HepG2 (cell line): ENCODE measurements around the gene PRR15L. TPM values are rescaled to one million over a fixed set of nuclear protein-coding genes. Genes with fewer than 3 reads are reported as not detected.
A peak's percentile ranks its signal among the peaks of the same experiment; 100 is the strongest.

ENCODE experiments used
- ATAD3A ChIP-seq: sonication (generic); formaldehyde crosslinking; IDR thresholded peaks from 2 replicates; pipeline ENCODE4 v1.4.0; 2020; ENCODE audit warnings: missing genetic modification reagents
- CAMTA2 ChIP-seq: sonication (generic); formaldehyde crosslinking; IDR thresholded peaks from 2 replicates; pipeline ENCODE4 v1.4.0; 2020; ENCODE audit warnings: mild to moderate bottlenecking, missing genetic modification reagents, borderline replicate concordance
- CCAR2 ChIP-seq: fragments of 200-400 bp; formaldehyde crosslinking; optimal IDR thresholded peaks from 2 replicates; pipeline ENCODE3; 2018; ENCODE audit warnings: low read depth, mild to moderate bottlenecking, low read length, moderate library complexity
- CCDC6 ChIP-seq: sonication (generic); formaldehyde crosslinking; IDR thresholded peaks from 2 replicates; pipeline ENCODE4 v1.8.1; 2022; ENCODE audit warnings: mild to moderate bottlenecking, missing genetic modification reagents, moderate library complexity
- GATAD2A ChIP-seq: IDR thresholded peaks from 2 replicates; pipeline ENCODE4 v1.6.1; 2016
- GLI4 ChIP-seq: sonication (generic); formaldehyde crosslinking; IDR thresholded peaks from 2 replicates; pipeline ENCODE4 v1.5.1; 2020; ENCODE audit warnings: missing genetic modification reagents, mild to moderate bottlenecking, moderate library complexity, borderline replicate concordance
- GZF1 ChIP-seq: sonication (generic); formaldehyde crosslinking; IDR thresholded peaks from 2 replicates; pipeline ENCODE4 v1.5.1; 2020; ENCODE audit warnings: mild to moderate bottlenecking, missing genetic modification reagents
- HIC2 ChIP-seq: sonication (generic); formaldehyde crosslinking; IDR thresholded peaks from 2 replicates; pipeline ENCODE4 v1.9.0; 2022; ENCODE audit warnings: low read depth, missing genetic modification reagents
- HOXA9 ChIP-seq: sonication (generic); formaldehyde crosslinking; IDR thresholded peaks from 2 replicates; pipeline ENCODE4 v1.8.1; 2022; ENCODE audit warnings: missing genetic modification reagents, mild to moderate bottlenecking, moderate library complexity, borderline replicate concordance
- MLLT10 ChIP-seq: sonication (generic); formaldehyde crosslinking; IDR thresholded peaks from 2 replicates; pipeline ENCODE4 v1.4.0; 2020; ENCODE audit warnings: missing genetic modification reagents
- MYC ChIP-seq: sonication (generic); formaldehyde crosslinking; IDR thresholded peaks from 2 replicates; pipeline ENCODE4 v1.9.0; 2021; ENCODE audit warnings: missing genetic modification reagents, borderline replicate concordance
- PAF1 ChIP-seq: IDR thresholded peaks from 2 replicates; pipeline ENCODE4 v1.6.1; 2016; ENCODE audit warnings: missing genetic modification reagents, missing compliant biosample characterization
- PPARG ChIP-seq: conservative IDR thresholded peaks from 2 replicates; pipeline ENCODE4 v1.6.1; 2016; ENCODE audit warnings: missing biosample characterization, missing genetic modification reagents
- SKIL ChIP-seq: sonication (generic); formaldehyde crosslinking; IDR thresholded peaks from 2 replicates; pipeline ENCODE4 v1.8.0; 2022; ENCODE audit warnings: missing genetic modification reagents, mild to moderate bottlenecking, moderate library complexity, borderline replicate concordance
- STAT5B ChIP-seq: sonication (generic); formaldehyde crosslinking; IDR thresholded peaks from 2 replicates; pipeline ENCODE4 v1.4.0; 2020; ENCODE audit warnings: missing genetic modification reagents
- USF2 ChIP-seq, 2 experiments: sonication (generic) in 1 of 2; formaldehyde crosslinking in 1 of 2; IDR thresholded peaks; 2 replicates each; pipeline versions ENCODE4 v1.5.1 to v1.6.1; 2011 to 2020; ENCODE audit warnings: borderline replicate concordance in 1 of 2, low read depth in 1 of 2, low read length in 1 of 2, mild to moderate bottlenecking in 1 of 2, missing genetic modification reagents in 1 of 2, moderate library complexity in 1 of 2
- WIZ ChIP-seq: sonication (generic); formaldehyde crosslinking; IDR thresholded peaks from 2 replicates; pipeline ENCODE4 v1.5.1; 2020; ENCODE audit warnings: mild to moderate bottlenecking, missing genetic modification reagents
- XRCC5 ChIP-seq: fragments of 200-400 bp; formaldehyde crosslinking; optimal IDR thresholded peaks from 2 replicates; pipeline ENCODE3; 2017; ENCODE audit warnings: mild to moderate bottlenecking, low read length
- ZBTB14 ChIP-seq: sonication (generic); formaldehyde crosslinking; IDR thresholded peaks from 2 replicates; pipeline ENCODE4 v1.4.0; 2020; ENCODE audit warnings: missing genetic modification reagents
- ZEB1 ChIP-seq: IDR thresholded peaks from 2 replicates; pipeline ENCODE4 v1.6.1; 2012; ENCODE audit warnings: mild to moderate bottlenecking, low read depth, inconsistent platforms; ENCODE audit not compliant: insufficient replicate concordance
- ZNF264 ChIP-seq: sonication (generic); formaldehyde crosslinking; IDR thresholded peaks from 2 replicates; pipeline ENCODE4 v1.4.0; 2020; ENCODE audit warnings: missing genetic modification reagents
- ZNF7 ChIP-seq: IDR thresholded peaks from 2 replicates; pipeline ENCODE4 v1.6.1; 2016; ENCODE audit warnings: missing biosample characterization, missing genetic modification reagents
- polyA plus RNA-seq, 8 experiments: library from polyadenylated mRNA; depleted of rRNA in 3 of 8; stranded (reverse) in 7 of 8; unstranded in 1 of 8; fragments of >200 nt; fragmentation: Illumina TruSeq in 4 of 8; extraction: Trizol in 4 of 8; gene quantifications; 2 replicates each; pipeline versions ENCODE4 v1.2.1 to v1.2.3, GENCODE V29; 2011 to 2016; ENCODE audit warnings: low read depth in 4 of 8, missing spikeins in 1 of 8, mixed read lengths in 1 of 8; ENCODE audit not compliant: insufficient read depth in 1 of 8
- total RNA-seq, 5 experiments: library from RNA; depleted of rRNA; stranded (reverse); fragments of >200 nt; fragmentation: Illumina TruSeq; extraction: Trizol; gene quantifications; 2 replicates each; pipeline ENCODE4 v1.2.3, GENCODE V29; 2016; ENCODE audit warnings: low read depth in 1 of 5

The PRR15L gene
- total and polyA plus RNA-seq, 2 of the 13 experiments (the other 11 are each of a cell fraction or from before 2014, with no cell fraction given), result 0.44 to 2.0 TPM

GRCh38 chr17:47970725-47971499 is 13.2 kb upstream of the PRR15L start, which contains the start of gene CDK5RAP3 (continued):
- TF ChIP-seq SKIL (CRISPR knock-in tag), result peak; percentile 72; the same call in 1 of the 2 replicates
- TF ChIP-seq STAT5B, result peak; percentile 77; the same call in 1 of the 2 replicates
- peak; percentile 88 for TF ChIP-seq WIZ (CRISPR knock-in tag)
- no peak for TF ChIP-seq ZBTB14 (CRISPR knock-in tag)
- peak; percentile 82 for TF ChIP-seq GATAD2A (CRISPR knock-in tag)
- no peak for TF ChIP-seq ZNF7
- TF ChIP-seq XRCC5, result peak; percentile 99
- peak; percentile 64 for TF ChIP-seq CCAR2
- TF ChIP-seq MYC (CRISPR knock-in tag), result peak; percentile 88
- TF ChIP-seq MLLT10 (CRISPR knock-in tag), result no peak
- 0 out of 2 replicates have a peak, but pooled peaks have one; percentile 31 for TF ChIP-seq PPARG (CRISPR knock-in tag)
- no peak for TF ChIP-seq ZEB1
- TF ChIP-seq ATAD3A, result peak; percentile 97
- peak; percentile 59; the same call in 1 of the 2 replicates for TF ChIP-seq ZNF264
- TF ChIP-seq HOXA9 (CRISPR knock-in tag), result peak; percentile 93
- TF ChIP-seq CCDC6, result peak; percentile 91; the same call in 1 of the 2 replicates
- peak; percentile 79 for TF ChIP-seq GZF1 (CRISPR knock-in tag)
- TF ChIP-seq USF2 (IDR thresholded peaks at IDR 0.05; ENCODE audit: low read depth, low read length), result no peak
- peak; percentile 38; the same call in 1 of the 2 replicates for TF ChIP-seq USF2 (CRISPR knock-in tag; IDR thresholded peaks at IDR 0.05; ENCODE audit: borderline replicate concordance)
- TF ChIP-seq CAMTA2 (CRISPR knock-in tag), result peak; percentile 92
- TF ChIP-seq GLI4 (CRISPR knock-in tag), result peak; percentile 98
- peak; percentile 85 for TF ChIP-seq HIC2 (CRISPR knock-in tag)
- no peak for TF ChIP-seq PAF1
